Measurements from ENCODE around the gene FAM221A.
A peak's percentile ranks its signal among the peaks of the same experiment; 100 is the strongest.
"Not testable (repeated sequence)": the region's sequence is repeated elsewhere in the genome, so short reads cannot be mapped to it uniquely, and the experiment has no call there.

FAM221A gene

GRCh38 chr7:23709081-23709750, 29.2 kb downstream of the FAM221A start:
- DNase-seq: no peak

- no peak for DNase-seq
These were observed 30.0 kb downstream of the FAM221A start, which contains the start of gene STK31 for GRCh38 chr7:23710000-23710399. STK31 (plus strand) TSS chr7:23710219; CDS start chr7:23710286, 67 bp downstream.

- DNase-seq: peak; percentile 60
These were observed 32.6 kb downstream of the FAM221A start for GRCh38 chr7:23712368-23713284.

DNA sequence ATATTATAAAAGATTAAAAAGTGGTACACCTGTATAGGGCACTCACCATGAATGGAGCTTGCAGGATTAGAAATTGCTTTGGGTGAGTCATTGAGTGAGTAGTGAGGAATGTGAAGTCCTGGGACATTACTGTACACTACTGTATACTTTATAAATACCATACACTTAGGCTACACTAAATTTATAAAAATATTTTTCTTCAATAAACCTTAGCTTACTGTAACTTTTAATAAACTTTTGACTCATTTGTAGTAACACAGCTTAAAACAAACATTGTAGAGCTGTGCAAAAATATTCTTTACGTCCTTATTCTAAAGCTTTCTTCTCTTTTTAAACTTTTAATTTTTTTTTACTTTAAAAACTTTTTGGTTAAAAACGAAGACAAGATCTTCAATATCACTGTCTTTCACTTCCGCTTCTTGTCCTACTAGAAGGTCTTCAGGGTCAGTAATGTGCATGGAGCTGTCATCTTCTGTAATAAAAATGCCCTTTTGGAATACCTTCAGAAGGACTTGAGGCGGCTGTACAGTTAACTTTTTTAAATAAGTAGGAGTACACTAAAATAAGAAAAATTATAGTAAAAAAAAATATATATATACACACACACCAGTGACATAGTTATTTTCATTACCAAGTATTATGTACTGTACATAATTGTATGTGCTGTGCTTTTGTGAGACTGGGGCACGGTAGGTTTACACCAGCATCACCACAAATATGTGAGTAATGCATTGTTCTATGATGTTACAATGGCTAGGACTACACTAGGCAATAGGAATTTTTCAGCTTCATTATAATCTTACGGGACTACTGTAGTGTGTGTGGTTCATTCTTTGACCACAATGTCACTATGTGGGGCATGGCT, 33.5 kb downstream of the FAM221A start:
- no peak for DNase-seq

DNA sequence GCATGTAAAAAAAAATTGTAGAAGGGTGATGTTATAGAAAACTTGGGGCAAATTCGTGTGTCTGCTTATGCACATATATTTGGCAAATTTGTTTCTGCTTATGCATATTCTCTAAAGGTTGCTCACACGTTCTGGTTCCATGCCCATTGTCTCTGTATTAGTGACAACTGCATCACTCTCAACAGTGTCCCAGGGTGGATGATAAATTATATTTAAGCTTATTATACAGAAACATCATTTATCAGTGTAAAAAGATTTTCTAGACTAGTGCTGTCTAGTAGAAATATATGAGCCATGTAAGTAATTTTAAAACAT, 34.1 kb downstream of the FAM221A start:
- DNase-seq: no peak

GRCh38 chr7:23714579-23714978, 34.6 kb downstream of the FAM221A start:
- DNase-seq: no peak

GRCh38 chr7:23715099-23715498, 35.1 kb downstream of the FAM221A start:
- DNase-seq: no peak

- no peak for DNase-seq
These were observed 37.8 kb downstream of the FAM221A start for GRCh38 chr7:23717788-23718187.

- no peak for DNase-seq
These were observed 41.5 kb downstream of the FAM221A start for GRCh38 chr7:23721456-23721855.

DNA sequence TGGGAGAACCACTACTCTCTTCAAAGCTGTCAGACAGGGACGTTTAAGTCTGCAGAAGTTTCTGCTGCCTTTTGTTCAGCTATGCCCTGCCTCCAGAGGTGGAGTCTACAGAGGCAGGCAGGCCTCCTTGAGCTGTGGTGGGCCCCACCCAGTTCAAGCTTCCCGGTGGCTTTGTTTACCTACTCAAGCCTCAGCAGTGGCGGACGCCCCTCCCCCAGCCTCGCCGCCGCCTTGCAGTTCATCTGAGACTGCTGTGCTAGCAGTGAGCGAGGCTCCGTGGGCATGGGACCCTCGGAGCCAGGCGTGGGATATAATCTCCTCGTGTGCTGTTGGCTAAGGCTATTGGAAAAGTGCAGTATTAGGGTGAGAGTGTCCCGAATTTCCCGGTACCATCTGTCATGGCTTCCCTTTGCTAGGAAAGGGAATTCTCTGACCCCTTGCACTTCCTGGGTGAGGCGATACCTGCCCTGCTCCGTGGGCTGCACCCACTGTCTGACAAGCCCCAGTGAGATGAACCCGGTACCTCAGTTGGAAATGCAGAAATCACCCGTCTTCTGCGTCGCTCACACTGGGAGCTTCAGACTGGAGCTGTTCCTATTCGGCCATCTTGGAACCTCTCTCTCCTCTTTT, 42.7 kb downstream of the FAM221A start:
- not testable (repeated sequence) for DNase-seq

- peak; percentile 37 for DNase-seq
These were observed 44.1 kb downstream of the FAM221A start for GRCh38 chr7:23724113-23724512.

GRCh38 chr7:23742051-23742450, 62.1 kb downstream of the FAM221A start:
- DNase-seq: no peak

DNA sequence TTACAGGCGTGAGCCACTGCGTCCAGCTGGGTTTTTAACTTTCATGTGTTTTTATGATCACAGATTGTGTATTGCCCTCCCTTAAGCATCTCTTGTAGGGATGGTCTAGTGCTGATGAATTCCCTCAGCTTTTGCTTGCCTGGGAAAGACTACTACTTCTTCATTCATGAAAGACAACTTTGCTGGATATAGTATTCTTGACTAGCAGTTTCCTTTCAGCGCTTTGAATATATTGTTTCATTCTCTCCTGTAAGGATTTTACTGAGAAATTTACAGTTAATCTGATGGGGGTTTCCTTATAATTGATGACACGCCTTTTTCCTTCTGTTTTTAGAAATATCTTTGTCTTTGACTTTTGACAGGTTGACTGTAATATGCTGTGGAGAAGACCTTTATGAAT, 63.2 kb downstream of the FAM221A start:
- DNase-seq: no peak

DNA sequence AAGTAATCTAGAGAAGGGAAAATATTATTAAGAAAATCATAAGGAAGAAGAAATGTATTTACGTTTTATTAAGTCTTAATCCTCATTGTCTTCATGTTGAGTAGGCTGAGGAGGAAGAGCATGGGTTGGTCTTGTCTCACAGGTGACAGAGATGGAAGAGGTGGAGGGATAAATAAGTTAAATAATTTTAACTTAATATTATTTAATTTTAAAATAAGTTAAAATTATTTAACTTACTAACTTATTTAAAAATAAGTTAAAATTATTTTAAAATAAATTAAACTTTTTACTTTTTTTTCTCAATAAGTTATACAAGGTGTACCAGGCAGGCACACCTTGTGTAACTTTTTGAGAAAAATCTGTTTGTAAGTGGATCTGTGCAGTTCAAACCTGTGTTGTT, 66.6 kb downstream of the FAM221A start:
- DNase-seq: no peak

- DNase-seq: no peak
These were observed 71.9 kb downstream of the FAM221A start for GRCh38 chr7:23751852-23752251.

Measured in NCI-H146 (cell line).